Brain microvascular endothelial cell (primary cell): Measurements from ENCODE around the gene ECPAS.
"Not testable (repeated sequence)": the region's sequence is repeated elsewhere in the genome, so short reads cannot be mapped to it uniquely, and the experiment has no call there.

ENCODE experiments used
- DNase-seq: peaks from one replicate; pipeline ENCODE4 v3.0.0-alpha.2; 2020
- H3K27ac ChIP-seq: fragments of 250-450 bp; sonication (Bioruptor Pico); 2 replicates; pipeline ENCODE4 v1.5.1; 2020; ENCODE audit warnings: mild to moderate bottlenecking, moderate library complexity
- H3K27me3 ChIP-seq: fragments of 250-450 bp; sonication (Bioruptor Pico); replicated peaks from 2 replicates; pipeline ENCODE4 v1.5.1; 2020; ENCODE audit warnings: mild to moderate bottlenecking
- H3K36me3 ChIP-seq: fragments of 250-450 bp; sonication (Bioruptor Pico); replicated peaks from 2 replicates; pipeline ENCODE4 v1.5.1; 2020; ENCODE audit warnings: mild to moderate bottlenecking
- H3K4me3 ChIP-seq: 2 replicates; pipeline ENCODE4 v1.5.1; 2011; ENCODE audit warnings: low read depth, mild to moderate bottlenecking, control low read depth, low read length, moderate library complexity
- in situ Hi-C: cut with HindIII; loops from 2 replicates; pipeline ENCODE4 v1.10.0; 2017; ENCODE audit warnings: low sequenced_read_pairs, low pct_ligation_motif_present
- TF ChIP-seq, protein P1 (sequence below): IDR thresholded peaks from 2 replicates; pipeline ENCODE4 v1.5.1; 2011; ENCODE audit warnings: low read depth, mild to moderate bottlenecking, moderate library complexity, low read length, control low read depth, inconsistent platforms; ENCODE audit errors: missing control alignments

ECPAS gene

DNA sequence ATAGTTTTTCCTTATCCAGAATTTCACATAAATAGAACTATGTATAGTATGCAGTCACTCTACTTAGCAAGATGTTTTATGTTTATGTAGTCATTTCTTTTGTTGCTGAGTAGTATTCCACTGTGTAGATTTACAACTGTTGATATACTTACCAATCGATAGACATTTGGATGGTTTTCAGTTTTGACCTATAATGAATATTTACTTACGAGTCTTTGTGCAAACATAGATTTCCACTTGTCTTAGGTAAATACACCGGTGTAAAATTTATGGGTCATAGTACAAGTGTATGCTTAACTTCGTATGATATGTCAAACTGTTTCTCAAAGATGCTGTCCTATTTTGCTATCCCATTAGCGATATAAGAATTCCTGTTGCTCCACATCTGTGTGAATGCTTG is 134.4 kb downstream of the ECPAS start:
- in situ Hi-C loops, result no loop called here
- Histone ChIP-seq H3K27me3 (no peaks in the 10 kb centered on the region), H3K4me3 (no peak overlapping the region), H3K27ac (no peak overlapping the region), H3K36me3 (no peaks in the 10 kb centered on the region)
- DNase-seq, result no peak
- TF ChIP-seq, protein P1, sequence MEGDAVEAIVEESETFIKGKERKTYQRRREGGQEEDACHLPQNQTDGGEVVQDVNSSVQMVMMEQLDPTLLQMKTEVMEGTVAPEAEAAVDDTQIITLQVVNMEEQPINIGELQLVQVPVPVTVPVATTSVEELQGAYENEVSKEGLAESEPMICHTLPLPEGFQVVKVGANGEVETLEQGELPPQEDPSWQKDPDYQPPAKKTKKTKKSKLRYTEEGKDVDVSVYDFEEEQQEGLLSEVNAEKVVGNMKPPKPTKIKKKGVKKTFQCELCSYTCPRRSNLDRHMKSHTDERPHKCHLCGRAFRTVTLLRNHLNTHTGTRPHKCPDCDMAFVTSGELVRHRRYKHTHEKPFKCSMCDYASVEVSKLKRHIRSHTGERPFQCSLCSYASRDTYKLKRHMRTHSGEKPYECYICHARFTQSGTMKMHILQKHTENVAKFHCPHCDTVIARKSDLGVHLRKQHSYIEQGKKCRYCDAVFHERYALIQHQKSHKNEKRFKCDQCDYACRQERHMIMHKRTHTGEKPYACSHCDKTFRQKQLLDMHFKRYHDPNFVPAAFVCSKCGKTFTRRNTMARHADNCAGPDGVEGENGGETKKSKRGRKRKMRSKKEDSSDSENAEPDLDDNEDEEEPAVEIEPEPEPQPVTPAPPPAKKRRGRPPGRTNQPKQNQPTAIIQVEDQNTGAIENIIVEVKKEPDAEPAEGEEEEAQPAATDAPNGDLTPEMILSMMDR, result no peak

DNA sequence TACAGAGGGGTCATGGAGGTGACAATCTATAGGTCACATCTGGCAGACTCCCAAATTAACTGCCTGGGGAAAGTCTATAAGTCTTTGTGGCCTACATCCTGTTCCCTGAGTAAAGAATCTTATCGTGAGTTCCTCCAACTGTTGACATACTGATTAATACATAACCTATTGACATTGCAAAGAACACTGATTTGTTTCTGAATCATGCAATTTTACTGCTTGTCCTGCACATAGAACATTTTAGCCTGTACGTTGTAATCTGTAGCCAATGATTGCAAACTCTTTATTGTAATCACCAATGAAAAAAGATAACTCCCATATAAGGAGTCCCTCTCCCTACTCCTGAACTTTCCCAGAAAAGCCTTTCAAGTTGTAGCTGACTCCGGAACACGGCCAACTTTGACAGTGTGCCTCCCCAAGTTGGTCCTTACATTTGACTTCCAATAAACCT is 135.3 kb downstream of the ECPAS start:
- no peaks in the 10 kb centered on the region for H3K27me3 ChIP-seq
- H3K36me3 ChIP-seq, result no peaks in the 10 kb centered on the region
- H3K27ac ChIP-seq, result peak overlapping the region; percentile 34
- TF ChIP-seq, protein P1, result no peak
- no peak overlapping the region for H3K4me3 ChIP-seq
- peak; percentile 40 for DNase-seq
- in situ Hi-C loops, result no loop called here

DNA sequence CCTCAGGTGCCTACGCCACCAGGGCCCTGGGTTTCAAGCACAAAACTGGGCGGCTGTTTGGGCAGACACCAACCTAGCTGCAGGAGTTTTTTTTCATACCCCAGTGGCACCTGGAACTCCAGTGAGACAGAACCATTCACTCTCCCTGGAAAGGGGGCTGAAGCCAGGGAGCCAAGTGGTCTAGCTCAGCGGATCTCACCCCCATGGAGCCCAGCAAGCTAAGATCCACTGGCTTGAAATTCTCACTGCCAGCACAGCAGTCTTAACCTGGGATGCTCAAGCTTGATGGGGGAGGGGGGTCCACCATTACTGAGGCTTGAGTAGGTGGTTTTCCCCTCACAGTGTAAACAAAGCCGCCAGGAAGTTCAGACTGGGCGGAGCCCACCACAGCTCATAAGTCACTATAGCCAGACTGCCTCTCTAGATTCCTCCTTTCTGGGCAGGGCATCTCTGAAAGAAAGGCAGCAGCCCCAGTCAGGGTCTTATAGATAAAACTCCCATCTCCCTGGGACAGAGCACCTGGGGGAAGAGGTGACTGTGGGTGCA is 149.8 kb downstream of the ECPAS start:
- H3K27ac ChIP-seq, H3K36me3 ChIP-seq, in situ Hi-C loops, H3K27me3 ChIP-seq, H3K4me3 ChIP-seq: not testable (repeated sequence)
- DNase-seq, result peak; percentile 14

DNA sequence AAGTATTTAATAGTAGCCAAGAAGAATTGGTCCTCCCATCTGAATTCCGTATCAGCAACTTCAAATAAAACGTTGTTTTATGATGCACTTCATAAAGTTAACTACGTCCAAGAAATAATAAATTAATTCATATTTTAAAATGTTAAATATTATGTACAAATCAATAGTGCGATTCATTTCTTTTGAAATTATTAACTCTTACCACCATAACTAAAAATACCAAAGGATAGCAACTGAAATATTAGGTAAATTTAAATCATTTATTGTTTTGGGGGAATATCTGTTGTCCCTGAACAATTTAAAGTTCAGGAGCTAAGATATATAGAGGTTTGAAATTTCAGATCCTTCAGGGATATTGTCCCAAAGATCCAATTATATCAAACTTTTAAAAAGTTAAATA is 154.1 kb downstream of the ECPAS start, which contains the start of gene OR2K2:
Gene OR2K2, minus strand, starts transcription at position 101 of the 400 bp plus-strand sequence. CDS start 1,791 bp downstream, outside the sequence.
- TF ChIP-seq, protein P1, result no peak
- H3K27me3 ChIP-seq, result no peaks in the 10 kb centered on the region
- in situ Hi-C loops, result no loop called here
- no peak within 1 kb of the TSS for H3K27ac ChIP-seq
- DNase-seq, result no peak
- H3K36me3 ChIP-seq, result no peaks in the 10 kb centered on the region
- H3K4me3 ChIP-seq, result no peak within 1 kb of the TSS

DNA sequence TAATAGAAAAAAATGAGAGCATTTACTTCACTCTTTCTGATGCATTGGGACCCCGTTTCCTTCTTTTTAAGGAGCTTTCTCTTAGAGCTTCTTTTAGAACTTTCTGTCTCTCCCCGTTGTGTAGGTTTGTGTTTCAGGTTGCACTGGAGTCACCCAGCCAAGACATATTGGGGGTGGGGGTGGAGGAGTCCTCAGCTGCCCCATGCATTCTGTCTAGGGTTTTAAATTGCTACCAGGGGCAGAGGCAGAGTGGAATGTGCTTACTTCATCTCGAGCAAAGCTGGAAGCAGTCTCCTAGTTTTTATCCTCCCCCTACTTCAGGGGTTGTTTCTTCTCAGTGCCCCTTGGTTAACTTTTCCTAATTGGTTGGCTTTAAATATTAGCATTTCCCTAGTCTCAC is 163.6 kb downstream of the ECPAS start:
- Histone ChIP-seq H3K4me3 (no peak overlapping the region), H3K27me3 (no peaks in the 10 kb centered on the region), H3K27ac (no peak overlapping the region), H3K36me3 (no peaks in the 10 kb centered on the region)
- TF ChIP-seq, protein P1, result no peak
- in situ Hi-C loops, result loop anchor here (25.0 kb wide), 1 partner anchor 683 kb away; no protein-coding TSS in a partner anchor
- no peak for DNase-seq

DNA sequence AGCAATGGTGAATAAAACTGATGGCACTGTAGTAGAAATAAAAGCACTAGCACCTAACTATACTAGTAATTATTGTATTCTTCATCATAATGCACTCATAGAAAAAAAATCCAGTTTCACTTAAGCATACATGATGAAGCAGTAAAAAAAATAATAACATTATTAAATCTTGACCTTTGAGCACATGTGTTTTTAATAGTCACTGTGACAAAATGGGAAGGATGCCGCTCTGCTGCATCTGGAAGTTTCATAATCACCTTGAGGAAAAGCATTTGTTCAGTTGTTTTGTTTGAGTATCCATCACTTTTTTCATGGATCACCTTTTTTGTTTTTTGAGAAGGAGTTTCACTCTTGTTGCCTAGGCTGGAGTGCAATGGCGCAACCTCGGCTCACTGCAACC is 167.4 kb downstream of the ECPAS start:
- TF ChIP-seq, protein P1, result no peak
- H3K36me3 ChIP-seq, result no peaks in the 10 kb centered on the region
- no peak overlapping the region for H3K27ac ChIP-seq
- no peaks in the 10 kb centered on the region for H3K27me3 ChIP-seq
- in situ Hi-C loops, result loop anchor here (25.0 kb wide), 1 partner anchor 679 kb away; no protein-coding TSS in a partner anchor
- DNase-seq, result no peak
- no peak overlapping the region for H3K4me3 ChIP-seq
